ENCODE data around the gene NFX1. TPM values are rescaled to one million over a fixed set of nuclear protein-coding genes. Genes with fewer than 3 reads are reported as not detected.
A peak's percentile ranks its signal among the peaks of the same experiment; 100 is the strongest.

Gene NFX1
- polyA plus RNA-seq, 3 donors: 4.3 to 26.3 (median 8.1) TPM

GRCh38 chr9:33291031-33291397, 698 bp downstream of the NFX1 start:
- H3K27me3 Mint-ChIP-seq (ENCODE audit: low read depth in 3 of 3): no peaks in the 10 kb centered on the region
- Histone ChIP-seq H3K79me2 (ENCODE audit: insufficient read depth, low read length) (peaks cover 57% of the 10 kb centered on the region), H2AFZ (ENCODE audit: insufficient read depth, low read depth, low read length, poor library complexity, severe bottlenecking) (peak overlapping the region; percentile 54), H3K4me2 (replicated peaks; ENCODE audit: extremely low read depth, low read length, poor library complexity, severe bottlenecking) (peak overlapping the region; percentile 76), H3K27me3 (ENCODE audit: control insufficient read depth in 2 of 2, insufficient read depth in 2 of 2, low read length in 2 of 2) (no peaks in the 10 kb centered on the region), H3K4me1 (ENCODE audit: control insufficient read depth in 1 of 2, insufficient read depth in 2 of 2, low read length in 2 of 2) (peaks cover 25 to 41% of the 10 kb centered on the region in 2 donors), H3K4me3 (replicated peaks in 1 of 3; ENCODE audit: low read depth in 2 of 3, low read length in 3 of 3) (peak overlapping the region; percentile 52 to 84 (median 76)), H3K36me3 (replicated peaks in 1 of 2; ENCODE audit: control insufficient read depth in 1 of 2, insufficient read depth in 2 of 2, low read length in 2 of 2) (peaks cover 20 to 38% of the 10 kb centered on the region in 2 donors), H3K9me3 (replicated peaks in 1 of 2; ENCODE audit: control insufficient read depth in 1 of 2, insufficient read depth in 1 of 2, low read length in 2 of 2) (no peaks in the 10 kb centered on the region), H4K20me1 (ENCODE audit: insufficient read depth, low read length) (no peaks in the 10 kb centered on the region), H3K27ac (ENCODE audit: low read depth in 1 of 2, low read length in 2 of 2) (peak overlapping the region; percentile 99 to 100), H3K9ac (ENCODE audit: insufficient read depth, low read length, poor library complexity, severe bottlenecking) (peak overlapping the region; percentile 96)
- no peak for DNase-seq
- peak overlapping the region; percentile 99 to 100 (median 100) for H3K27ac Mint-ChIP-seq
- H3K4me1 Mint-ChIP-seq: peaks cover 46% of the 10 kb centered on the region
- intact Hi-C loops (cut with micrococcal nuclease): loop anchor here in 1 of 2 donors (10.0 kb wide), 1 partner anchor 184 kb away; the partner anchor contains the start of gene NOL6
- peaks cover 27 to 28% of the 10 kb centered on the region in 2 donors for H3K36me3 Mint-ChIP-seq
- WGBS (ENCODE audit: insufficient coverage): 0% methylated on average over 1 of the region's 7 CpGs
- peak overlapping the region; percentile 90 to 97 for H3K4me3 Mint-ChIP-seq
- no peak for TF ChIP-seq CTCF (IDR thresholded peaks at IDR 0.05)
- H3K9me3 Mint-ChIP-seq: no peaks in the 10 kb centered on the region

GRCh38 chr9:33291901-33292300, 1.6 kb downstream of the NFX1 start:
- no CpG with 5 or more reads among the region's 5 CpGs for WGBS (ENCODE audit: insufficient coverage)
- H3K36me3 ChIP-seq (replicated peaks in 1 of 2; ENCODE audit: control insufficient read depth in 1 of 2, insufficient read depth in 2 of 2, low read length in 2 of 2): peaks cover 20 to 47% of the 10 kb centered on the region in 2 donors
- H3K9ac ChIP-seq (ENCODE audit: insufficient read depth, low read length, poor library complexity, severe bottlenecking): no peak overlapping the region
- H3K4me1 Mint-ChIP-seq: peaks cover 48% of the 10 kb centered on the region
- H3K4me2 ChIP-seq (replicated peaks; ENCODE audit: extremely low read depth, low read length, poor library complexity, severe bottlenecking): no peak overlapping the region
- no peaks in the 10 kb centered on the region for H3K27me3 ChIP-seq (ENCODE audit: control insufficient read depth in 2 of 2, insufficient read depth in 2 of 2, low read length in 2 of 2)
- no peak overlapping the region for H2AFZ ChIP-seq (ENCODE audit: insufficient read depth, low read depth, low read length, poor library complexity, severe bottlenecking)
- peaks cover 65% of the 10 kb centered on the region for H3K79me2 ChIP-seq (ENCODE audit: insufficient read depth, low read length)
- H4K20me1 ChIP-seq (ENCODE audit: insufficient read depth, low read length): no peaks in the 10 kb centered on the region
- no peak for TF ChIP-seq CTCF (IDR thresholded peaks at IDR 0.05)
- peaks cover 35 to 36% of the 10 kb centered on the region in 2 donors for H3K36me3 Mint-ChIP-seq
- no peaks in the 10 kb centered on the region for H3K9me3 Mint-ChIP-seq
- intact Hi-C loops (cut with micrococcal nuclease): loop anchor here in 1 of 2 donors (10.0 kb wide), 1 partner anchor 183 kb away; the partner anchor contains the start of gene NOL6
- H3K4me3 Mint-ChIP-seq: no peak overlapping the region
- peak overlapping the region; percentile 86 to 100 (median 100) for H3K27ac Mint-ChIP-seq
- H3K27ac ChIP-seq (ENCODE audit: low read depth in 1 of 2, low read length in 2 of 2): peak overlapping the region in 1 of 2 donors; percentile 100
- H3K27me3 Mint-ChIP-seq (ENCODE audit: low read depth in 3 of 3): no peaks in the 10 kb centered on the region
- no peak for DNase-seq
- no peaks in the 10 kb centered on the region for H3K9me3 ChIP-seq (replicated peaks in 1 of 2; ENCODE audit: control insufficient read depth in 1 of 2, insufficient read depth in 1 of 2, low read length in 2 of 2)
- H3K4me3 ChIP-seq (replicated peaks in 1 of 3; ENCODE audit: low read depth in 2 of 3, low read length in 3 of 3): no peak overlapping the region
- peaks cover 33 to 46% of the 10 kb centered on the region in 2 donors for H3K4me1 ChIP-seq (ENCODE audit: control insufficient read depth in 1 of 2, insufficient read depth in 2 of 2, low read length in 2 of 2)

Data from CD14-positive monocyte (primary cell).